GM18951 (cell line): Measurements from ENCODE around the gene PYY.
A peak's percentile ranks its signal among the peaks of the same experiment; 100 is the strongest.

Experiments
- POLR2A ChIP-seq: IDR thresholded peaks from 4 replicates; pipeline ENCODE4 v1.6.1; 2011; ENCODE audit warnings: mild to moderate bottlenecking; ENCODE audit not compliant: insufficient read length, insufficient read depth; ENCODE audit errors: extremely low read depth
- in situ Hi-C: fragments of 300-500 bp; cut with MboI; formaldehyde crosslinking; loops from one replicate; pipeline ENCODE4 v1.12.0; 2022; ENCODE audit warnings: low sequenced_read_pairs, mixed read lengths, inconsistent platforms; ENCODE audit not compliant: unreplicated experiment

Gene PYY

DNA sequence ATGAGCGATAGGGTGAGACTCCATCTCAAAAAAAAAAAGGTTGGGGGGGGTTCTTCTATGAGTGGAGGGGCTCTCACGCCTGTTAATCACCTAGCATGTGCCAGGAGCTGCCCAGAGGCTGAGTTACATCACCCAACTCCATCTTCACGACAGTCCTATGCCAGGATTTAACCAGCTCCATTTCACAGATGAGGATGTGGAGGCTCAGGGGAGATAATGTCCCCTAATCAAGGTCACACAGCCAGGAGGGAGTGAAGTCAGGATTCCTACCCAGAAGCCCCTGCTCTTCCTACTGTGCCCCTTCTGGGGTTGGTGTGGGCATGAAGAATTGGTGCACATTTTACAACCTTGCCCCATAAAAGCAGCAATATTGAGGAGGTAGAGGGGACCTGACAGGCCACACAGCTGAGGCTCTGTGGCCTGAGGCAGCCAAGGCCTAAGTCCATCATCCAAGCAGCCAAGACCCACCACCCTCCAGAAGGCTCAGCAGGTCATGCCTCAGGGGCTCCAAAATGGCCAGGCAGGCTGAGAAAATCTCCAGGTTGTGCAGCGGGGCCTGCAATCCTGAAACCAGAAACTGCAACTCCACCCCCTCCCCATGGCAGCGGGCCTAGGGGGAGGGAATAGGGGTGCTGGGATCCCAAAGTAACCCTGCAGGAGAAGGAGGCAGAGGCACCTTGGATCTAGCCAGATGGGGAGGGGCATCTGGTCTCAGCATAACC is 18.4 kb downstream of the PYY start:
- no peak for TF ChIP-seq POLR2A
- in situ Hi-C loops, result loop anchor here (25.0 kb wide), 1 partner anchor 402 kb away; the partner anchor contains the start of gene GRN

DNA sequence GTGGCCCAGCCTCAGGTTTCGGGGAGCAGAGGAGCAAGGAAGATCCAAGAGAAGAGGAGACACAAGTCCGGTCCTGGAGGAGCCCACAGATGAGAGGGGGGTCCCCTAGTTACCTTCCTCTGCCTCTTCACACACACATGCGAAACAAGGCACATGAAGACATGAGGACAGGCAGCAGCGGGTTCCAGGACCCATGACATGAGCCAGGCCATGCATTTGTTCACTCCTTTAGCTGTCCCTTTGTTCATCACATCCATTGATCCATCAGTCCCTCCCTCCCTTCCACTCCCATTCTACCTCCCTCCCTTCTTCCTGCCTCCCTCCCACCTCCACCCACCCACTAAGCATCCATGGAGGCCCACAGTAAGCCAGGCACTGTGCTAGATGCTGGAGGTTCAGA is 20.8 kb downstream of the PYY start:
- no peak for TF ChIP-seq POLR2A
- in situ Hi-C loops, result loop anchor here (25.0 kb wide), 1 partner anchor 404 kb away; the partner anchor contains the start of gene GRN

DNA sequence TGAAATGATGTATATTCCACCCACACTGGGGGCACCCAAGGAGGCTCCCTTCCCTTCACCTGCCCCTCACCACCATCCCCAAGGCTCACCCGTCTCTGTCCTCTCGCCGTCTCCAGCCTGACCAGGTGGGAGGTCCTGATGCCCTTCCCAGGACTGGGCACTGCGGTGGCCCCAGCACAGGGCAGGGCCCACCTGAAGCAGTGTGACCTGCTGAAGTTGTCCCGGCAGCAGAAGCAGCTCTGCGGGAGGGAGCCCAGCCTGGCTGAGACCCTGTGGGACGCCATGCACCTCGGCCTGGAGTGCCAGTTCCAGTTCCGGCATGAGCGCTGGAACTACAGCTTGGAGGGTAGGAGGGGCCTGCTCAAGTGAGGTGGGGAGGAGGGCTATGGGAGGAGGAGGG is 21.4 kb downstream of the PYY start:
- in situ Hi-C loops, result loop anchor here (25.0 kb wide), 1 partner anchor 405 kb away; the partner anchor contains the start of gene GRN
- TF ChIP-seq POLR2A, result no peak

DNA sequence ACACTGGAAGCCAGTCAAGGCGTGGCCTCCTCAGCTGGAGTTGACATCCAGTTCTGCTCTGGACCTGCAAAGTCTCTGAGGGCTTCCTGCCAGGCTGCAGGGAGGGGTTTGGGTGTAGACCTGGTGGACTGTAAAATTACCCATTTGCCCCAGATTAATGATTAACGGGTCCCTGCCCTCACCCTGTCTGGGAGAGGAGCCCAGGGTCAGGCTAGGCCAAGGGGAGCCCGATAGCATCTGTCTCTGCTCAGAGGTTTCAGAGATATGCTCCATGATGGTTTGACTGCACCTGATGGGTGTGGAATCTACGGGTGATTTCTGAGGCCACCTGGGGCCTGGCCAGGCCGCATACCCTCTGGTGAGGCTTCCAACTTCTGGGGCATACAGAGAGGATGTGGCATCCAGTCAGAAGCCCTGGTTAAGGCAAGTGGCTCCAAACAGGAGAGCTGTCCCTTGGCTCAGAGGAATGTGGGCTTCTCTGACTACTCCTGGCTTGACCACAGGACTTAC is 22.6 kb downstream of the PYY start:
- no peak for TF ChIP-seq POLR2A
- in situ Hi-C loops, result loop anchor here (25.0 kb wide), 1 partner anchor 406 kb away; the partner anchor contains the start of gene GRN

DNA sequence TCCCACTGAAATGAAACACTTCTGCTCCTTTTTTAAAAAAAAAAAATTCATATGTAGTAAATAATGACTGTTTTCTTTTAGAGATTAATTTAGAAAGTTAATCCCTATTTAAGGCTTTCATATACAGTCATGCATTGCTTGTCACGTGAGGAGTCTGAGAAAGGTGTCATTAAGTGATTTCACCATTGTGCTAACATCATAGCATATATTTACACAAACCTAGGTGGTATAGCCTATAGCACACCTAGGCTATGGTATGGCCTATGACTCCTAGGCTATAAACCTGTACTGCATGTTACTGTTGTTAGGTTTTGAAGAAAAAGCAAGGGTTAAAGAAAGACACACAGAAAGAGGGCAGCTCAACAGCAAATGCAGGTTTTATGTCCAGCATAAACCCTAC is 25.1 kb downstream of the PYY start:
- in situ Hi-C loops, result loop anchor here (25.0 kb wide), 1 partner anchor 409 kb away; the partner anchor contains the start of gene GRN
- TF ChIP-seq POLR2A, result no peak

DNA sequence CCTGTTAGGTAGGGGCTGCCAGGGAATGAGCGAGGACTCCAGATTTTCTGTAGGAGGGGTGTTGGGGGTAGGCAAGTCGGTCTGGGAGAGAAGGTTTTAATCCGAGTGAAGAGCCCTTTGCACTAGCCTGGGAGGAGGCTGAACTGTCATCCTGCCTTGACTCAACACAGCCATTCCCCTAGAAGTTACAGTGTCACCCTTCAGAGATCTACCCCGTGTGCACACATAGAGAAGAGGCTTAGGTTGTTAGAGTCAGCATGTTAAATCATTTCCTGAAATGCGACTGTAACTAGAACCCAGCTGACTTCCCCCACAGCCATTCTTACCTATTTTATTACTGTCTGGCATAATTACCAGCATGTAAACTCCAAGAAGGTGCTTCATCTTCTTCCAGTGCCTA is 25.8 kb downstream of the PYY start:
- in situ Hi-C loops, result loop anchor here (25.0 kb wide), 1 partner anchor 409 kb away; the partner anchor contains the start of gene GRN

DNA sequence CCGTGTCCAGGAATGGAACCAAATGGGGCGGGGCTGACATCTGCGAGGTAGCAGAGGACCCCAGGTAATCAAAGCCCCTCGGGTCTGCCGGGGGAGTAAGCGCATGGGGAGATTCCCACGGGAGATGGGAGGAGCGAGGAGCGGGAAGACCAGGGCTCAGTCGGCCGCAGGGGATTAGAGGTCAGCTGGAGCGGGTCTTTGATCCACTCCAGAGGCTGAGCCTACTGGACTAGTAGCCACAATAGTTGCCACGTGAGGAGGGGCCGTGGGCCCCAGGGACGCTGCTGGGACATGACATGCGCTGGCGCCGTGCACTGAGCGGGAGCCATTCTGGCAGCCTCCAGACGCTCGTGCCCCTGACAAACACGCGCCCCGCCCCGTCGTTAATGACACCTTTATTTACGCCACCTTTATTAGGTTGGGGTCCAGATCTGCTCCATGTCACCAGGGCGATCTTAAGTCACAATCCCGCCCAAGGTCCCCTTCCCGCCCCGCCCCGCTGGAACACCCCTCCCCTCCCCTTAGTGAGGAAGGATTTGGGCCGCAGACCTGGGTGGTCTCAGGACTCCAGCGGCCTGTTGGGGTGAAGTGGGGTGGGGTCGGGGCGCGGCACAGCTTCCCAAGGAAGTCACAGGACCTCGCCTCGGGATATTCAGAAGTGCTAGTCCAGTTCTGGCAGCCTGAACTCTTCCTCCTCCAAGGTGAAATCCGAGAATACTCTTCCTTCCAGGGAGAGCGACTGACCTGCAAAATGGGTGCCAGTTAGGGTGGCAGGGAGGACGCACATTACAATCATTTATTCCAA is 26.5 kb downstream of the PYY start:
- in situ Hi-C loops, result loop anchor here (25.0 kb wide), 1 partner anchor 410 kb away; the partner anchor contains the start of gene GRN
- TF ChIP-seq POLR2A, result no peak

DNA sequence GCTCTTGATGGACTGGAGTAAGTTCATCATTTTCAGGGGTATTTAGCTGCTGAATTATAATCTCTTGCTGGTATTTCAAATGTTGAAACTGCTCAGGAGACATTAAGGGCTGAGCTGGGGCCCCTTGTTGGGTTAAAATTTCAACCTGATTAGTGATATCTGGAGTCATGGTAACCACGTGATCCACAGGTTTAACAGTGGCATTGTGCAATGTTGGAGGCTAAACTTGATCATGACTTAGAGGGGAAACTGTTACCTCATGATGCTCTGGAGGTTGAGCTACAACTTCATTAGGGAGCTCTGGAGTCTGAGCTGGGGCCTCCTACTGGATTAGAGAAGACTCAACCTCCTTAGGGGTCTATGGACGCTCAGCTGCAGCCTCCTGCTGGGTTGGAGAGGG is 29.2 kb downstream of the PYY start:
- no peak for TF ChIP-seq POLR2A
- in situ Hi-C loops, result no loop called here

DNA sequence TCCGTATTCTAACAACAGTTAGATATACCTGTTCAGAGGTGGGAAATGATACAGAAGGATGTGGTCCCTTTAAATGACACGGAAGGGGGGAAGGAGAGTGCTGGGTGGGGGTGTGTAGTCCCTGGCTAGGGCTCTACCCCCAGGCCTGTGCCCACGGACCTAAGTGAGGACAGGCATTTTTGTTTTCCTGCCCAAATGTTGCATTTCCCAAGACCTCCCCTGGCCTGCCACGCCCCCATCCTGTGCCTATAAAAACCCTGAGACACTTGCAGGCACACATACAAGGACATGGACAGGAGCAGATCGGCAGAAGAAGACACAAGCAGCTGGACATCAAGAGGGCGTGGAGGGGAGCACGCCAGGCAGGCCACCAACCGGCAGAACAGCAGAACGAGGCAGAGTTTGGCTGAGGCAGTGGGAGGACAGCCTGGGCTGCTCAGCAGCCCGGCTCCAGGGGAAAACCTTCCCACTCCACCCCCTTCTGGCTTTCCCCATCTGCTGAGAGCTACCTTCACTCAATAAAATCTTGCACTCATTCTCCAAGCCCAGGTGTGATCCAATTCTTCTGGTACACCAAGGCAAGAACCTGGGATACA is 33.1 kb downstream of the PYY start:
- in situ Hi-C loops, result no loop called here
- TF ChIP-seq POLR2A, result no peak

DNA sequence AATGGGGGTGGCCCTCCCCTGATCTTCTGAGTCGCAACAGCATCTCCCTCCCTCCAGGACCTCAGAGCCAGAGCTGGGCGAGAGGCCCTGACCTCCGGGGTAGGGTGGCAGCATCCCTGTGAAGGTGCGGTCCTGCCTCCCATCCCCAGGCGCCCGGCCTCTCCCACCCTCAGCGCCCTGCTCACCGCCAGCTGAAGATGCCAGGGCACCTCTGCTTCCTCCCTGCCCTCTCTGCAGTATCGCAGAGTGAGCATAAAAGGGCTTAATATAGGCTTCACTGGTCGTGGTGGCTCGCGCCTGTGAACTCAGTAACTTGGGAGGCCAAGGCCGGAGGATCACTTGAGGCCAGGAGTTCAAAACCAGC is 35.7 kb downstream of the PYY start:
- TF ChIP-seq POLR2A, result no peak
- in situ Hi-C loops, result no loop called here

DNA sequence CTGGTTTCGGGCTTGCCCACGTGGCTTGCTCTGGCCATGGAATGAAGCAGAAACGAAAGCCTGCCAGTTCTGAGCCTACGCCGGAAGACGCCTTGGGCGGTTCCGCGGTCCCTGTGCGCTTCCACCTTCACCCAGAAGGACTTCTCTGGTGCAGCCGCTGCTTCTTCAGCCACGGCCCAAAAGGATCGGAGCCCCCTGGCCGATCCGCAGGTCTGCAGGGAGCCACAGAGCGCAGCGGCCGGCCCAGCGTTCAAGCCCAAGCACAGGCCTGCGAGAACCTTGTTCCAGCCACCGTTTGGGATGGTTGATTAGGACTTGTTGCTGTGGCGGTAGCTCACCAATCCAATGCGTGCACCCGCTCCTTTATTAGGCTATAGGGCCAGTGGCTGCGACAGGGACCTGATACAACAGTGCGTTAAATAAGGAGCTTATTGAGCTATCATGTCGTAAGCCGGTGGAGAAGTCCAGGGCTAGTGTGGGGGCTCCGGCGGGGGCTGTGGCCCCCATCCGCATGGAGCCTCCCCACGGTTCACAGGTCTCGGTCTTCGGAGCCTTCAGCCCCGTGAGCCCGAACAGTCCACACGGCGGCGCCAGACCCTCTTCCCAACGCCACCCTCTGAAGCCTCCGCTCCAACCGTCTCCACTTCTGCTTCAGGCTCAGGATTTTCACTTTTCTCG is 36.3 kb downstream of the PYY start:
- peak; percentile 46 for TF ChIP-seq POLR2A
- in situ Hi-C loops, result no loop called here

DNA sequence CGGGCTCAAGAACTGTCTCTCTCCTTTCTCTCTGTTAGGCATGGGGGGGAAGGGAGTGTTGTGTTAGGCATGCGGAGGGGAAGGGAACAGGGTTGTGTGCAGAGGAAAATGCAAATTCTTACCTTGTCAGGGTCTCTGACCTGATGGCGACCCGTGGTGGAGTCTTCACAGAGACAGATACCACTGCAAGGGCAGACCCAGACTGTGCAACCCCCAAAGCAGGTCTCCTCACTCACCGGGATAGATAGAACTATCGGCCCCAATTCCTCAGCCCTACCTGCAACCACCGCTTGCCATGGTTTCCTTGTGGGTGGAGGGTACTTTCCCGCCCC is 36.8 kb downstream of the PYY start:
- in situ Hi-C loops, result no loop called here
- no peak for TF ChIP-seq POLR2A

DNA sequence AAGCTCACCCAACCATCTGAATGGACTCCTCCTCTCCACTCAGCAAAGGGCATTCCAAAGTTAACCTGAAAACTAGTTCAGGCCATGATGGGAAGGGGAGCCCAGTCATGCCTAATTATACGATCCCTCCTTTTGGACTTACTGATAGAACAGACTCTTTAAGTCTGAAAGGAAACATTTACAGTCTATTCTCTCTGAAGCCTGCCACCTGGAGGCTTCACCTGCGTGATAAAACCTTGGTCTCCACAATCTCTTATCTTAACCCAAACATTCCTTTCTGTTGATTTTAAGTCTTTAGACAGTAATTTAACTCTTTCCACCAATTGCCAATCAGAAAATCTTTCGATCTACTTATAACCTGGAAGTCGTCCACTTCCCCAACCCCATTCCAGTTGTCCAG is 37.4 kb downstream of the PYY start:
- TF ChIP-seq POLR2A, result no peak
- in situ Hi-C loops, result no loop called here
